HG03064 (cell line): Measurements from ENCODE around the gene METTL15.
"Not testable (repeated sequence)": the region's sequence is repeated elsewhere in the genome, so short reads cannot be mapped to it uniquely, and the experiment has no call there.

Experiments used
- ATAC-seq: cut with Tn5 transposase; IDR thresholded peaks from one replicate; pipeline ENCODE4 v1.9.1; 2021; ENCODE audit warnings: low read depth; ENCODE audit not compliant: unreplicated experiment

The METTL15 gene

GRCh38 chr11:28366549-28367346, 258.6 kb downstream of the METTL15 start:
- ATAC-seq, result no peak

GRCh38 chr11:28378095-28378494, 269.9 kb downstream of the METTL15 start:
- not testable (repeated sequence) for ATAC-seq
